Stimulated activated naive CD8-positive, alpha-beta T cell treated with anti-CD3 and anti-CD28 coated beads, Interleukin-15, Interleukin-2, amounts not matched to agents 100 U/mL and 50 U/mL, for 24 hours (primary cell): ENCODE results near the gene VIP.

Experiments used
- ATAC-seq: fragments of 150-1000 bp; cut with Tn5 transposase; one replicate; pipeline ENCODE4 v1.10.0; 2021
- DNase-seq: peaks from one replicate; pipeline ENCODE4 v3.0.0; 2021

Gene VIP

GRCh38 chr6:152783217-152783878 is 32.8 kb downstream of the VIP start:
- no peak for ATAC-seq
- DNase-seq, result no peak

- no peak for DNase-seq
- ATAC-seq, result no peak
Measured at GRCh38 chr6:152794696-152795095, 44.1 kb downstream of the VIP start.

GRCh38 chr6:152804150-152804549 is 53.6 kb downstream of the VIP start:
- DNase-seq, result no peak

More at GRCh38 chr6:152804150-152804549, 53.6 kb downstream of the VIP start:
- ATAC-seq, result no peak
